Liver (tissue), 3 donors: ENCODE measurements around the gene TMTC2.

ENCODE experiments used
- RAD21 ChIP-seq, 2 donors: IDR thresholded peaks; 2 replicates each; pipeline ENCODE4 v1.6.1; 2016; ENCODE audit warnings: antibody characterized with exemption in 2 of 2, mild to moderate bottlenecking in 2 of 2
- TF ChIP-seq, protein P1 (sequence below): IDR thresholded peaks from 2 replicates; pipeline ENCODE4 v1.6.1; 2016; ENCODE audit warnings: antibody characterized with exemption
- TF ChIP-seq, protein P2 (sequence below): fragments of 150-350 bp; IDR thresholded peaks from 2 replicates; pipeline ENCODE4 v1.5.1; 2017; ENCODE audit warnings: improper control_type of control experiment, low read depth, low read length; ENCODE audit not compliant: missing input control
- donor health status: healthy.
- donor health status: healthy.

DNA sequence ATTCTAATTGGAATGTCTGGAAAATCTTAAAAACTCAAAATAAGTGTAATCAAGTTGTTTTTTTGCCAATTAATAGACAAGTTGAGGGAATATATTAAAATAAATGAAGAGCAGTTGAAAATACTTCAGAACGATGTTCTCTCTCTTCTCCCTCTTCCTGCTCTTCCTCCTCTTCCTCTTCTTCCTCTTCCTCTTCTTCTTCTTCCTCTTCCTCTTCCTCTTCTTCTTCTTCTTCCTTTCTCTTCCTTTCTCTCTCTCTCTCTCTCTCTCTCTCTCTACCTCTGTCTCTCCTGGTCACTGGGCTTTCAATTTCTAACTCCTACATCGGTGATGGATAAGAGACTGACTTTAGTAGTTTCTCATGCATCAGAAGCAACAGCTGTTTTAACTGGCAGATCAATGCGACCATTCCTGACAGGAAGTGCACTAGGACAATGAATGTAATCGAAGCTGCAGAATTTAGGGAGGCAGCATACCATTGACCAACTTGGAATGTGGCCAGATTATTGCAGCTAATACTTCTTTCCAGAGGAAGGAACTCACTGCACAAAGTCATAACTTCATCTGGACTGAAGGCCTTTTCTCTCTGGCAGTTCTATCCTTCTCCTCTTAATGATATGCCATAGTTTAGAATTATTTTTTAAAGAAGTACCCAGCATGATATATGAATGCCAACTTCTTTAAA is 13.8 kb upstream of the TMTC2 start:
- TF ChIP-seq, protein P1, sequence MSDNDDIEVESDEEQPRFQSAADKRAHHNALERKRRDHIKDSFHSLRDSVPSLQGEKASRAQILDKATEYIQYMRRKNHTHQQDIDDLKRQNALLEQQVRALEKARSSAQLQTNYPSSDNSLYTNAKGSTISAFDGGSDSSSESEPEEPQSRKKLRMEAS = no peak
- TF ChIP-seq, protein P2, sequence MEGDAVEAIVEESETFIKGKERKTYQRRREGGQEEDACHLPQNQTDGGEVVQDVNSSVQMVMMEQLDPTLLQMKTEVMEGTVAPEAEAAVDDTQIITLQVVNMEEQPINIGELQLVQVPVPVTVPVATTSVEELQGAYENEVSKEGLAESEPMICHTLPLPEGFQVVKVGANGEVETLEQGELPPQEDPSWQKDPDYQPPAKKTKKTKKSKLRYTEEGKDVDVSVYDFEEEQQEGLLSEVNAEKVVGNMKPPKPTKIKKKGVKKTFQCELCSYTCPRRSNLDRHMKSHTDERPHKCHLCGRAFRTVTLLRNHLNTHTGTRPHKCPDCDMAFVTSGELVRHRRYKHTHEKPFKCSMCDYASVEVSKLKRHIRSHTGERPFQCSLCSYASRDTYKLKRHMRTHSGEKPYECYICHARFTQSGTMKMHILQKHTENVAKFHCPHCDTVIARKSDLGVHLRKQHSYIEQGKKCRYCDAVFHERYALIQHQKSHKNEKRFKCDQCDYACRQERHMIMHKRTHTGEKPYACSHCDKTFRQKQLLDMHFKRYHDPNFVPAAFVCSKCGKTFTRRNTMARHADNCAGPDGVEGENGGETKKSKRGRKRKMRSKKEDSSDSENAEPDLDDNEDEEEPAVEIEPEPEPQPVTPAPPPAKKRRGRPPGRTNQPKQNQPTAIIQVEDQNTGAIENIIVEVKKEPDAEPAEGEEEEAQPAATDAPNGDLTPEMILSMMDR = no peak
- TF ChIP-seq RAD21 (IDR thresholded peaks at IDR 0.05) = no peak
